VCaP (cell line): ENCODE data around the gene KRT77.

Source experiments
- H3K27ac ChIP-seq: fragments of 450-650 bp; 2 replicates; pipeline ENCODE4 v1.5.1; 2017
- TF ChIP-seq, protein P1 (sequence below): fragments of 450-650 bp; conservative IDR thresholded peaks from 2 replicates; pipeline ENCODE4 v1.5.1; 2017; ENCODE audit warnings: mild to moderate bottlenecking, moderate library complexity

Gene KRT77

DNA sequence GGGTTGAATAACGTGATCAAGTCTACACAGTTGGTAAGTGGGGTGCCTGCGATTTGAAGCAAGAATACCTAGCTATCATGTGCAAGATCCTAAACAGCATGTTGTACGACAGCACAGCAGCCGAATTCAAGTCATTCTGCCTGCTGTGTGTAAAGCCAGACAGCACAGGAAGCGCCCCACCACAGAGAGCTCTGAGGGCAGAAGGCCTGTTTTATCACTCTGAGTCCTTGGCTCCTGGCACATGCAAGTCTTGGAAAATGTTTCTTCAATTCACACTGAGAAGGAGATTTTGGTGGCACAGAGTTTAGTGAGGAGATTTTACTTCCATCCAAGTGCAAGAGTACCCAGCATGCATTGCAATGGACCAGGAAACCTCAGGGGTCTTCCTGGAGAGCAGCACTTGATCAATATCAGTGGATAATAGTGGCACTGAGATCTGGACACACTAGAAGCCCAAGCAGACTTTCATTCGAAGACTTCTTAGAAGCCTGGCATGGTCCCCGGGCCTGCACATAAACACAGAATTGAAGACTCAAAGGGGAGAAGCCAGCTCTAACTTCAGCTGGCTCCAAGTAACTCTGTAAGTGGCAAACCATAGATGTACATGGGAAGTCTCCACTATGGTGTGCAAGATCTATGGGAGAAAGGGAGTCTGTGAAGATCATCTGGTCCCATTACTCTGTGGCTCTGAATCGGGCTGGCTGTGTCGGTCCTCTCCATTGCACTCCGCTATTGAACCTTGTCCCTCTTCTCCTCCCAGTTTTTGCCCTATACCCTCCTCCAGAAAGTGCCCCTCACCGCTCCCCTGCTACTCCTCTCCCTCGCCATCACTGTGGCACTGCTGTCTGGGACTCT lies 21.6 kb downstream of the KRT77 start:
- TF ChIP-seq, protein P1, sequence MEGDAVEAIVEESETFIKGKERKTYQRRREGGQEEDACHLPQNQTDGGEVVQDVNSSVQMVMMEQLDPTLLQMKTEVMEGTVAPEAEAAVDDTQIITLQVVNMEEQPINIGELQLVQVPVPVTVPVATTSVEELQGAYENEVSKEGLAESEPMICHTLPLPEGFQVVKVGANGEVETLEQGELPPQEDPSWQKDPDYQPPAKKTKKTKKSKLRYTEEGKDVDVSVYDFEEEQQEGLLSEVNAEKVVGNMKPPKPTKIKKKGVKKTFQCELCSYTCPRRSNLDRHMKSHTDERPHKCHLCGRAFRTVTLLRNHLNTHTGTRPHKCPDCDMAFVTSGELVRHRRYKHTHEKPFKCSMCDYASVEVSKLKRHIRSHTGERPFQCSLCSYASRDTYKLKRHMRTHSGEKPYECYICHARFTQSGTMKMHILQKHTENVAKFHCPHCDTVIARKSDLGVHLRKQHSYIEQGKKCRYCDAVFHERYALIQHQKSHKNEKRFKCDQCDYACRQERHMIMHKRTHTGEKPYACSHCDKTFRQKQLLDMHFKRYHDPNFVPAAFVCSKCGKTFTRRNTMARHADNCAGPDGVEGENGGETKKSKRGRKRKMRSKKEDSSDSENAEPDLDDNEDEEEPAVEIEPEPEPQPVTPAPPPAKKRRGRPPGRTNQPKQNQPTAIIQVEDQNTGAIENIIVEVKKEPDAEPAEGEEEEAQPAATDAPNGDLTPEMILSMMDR, result no peak
- H3K27ac ChIP-seq, result no peak overlapping the region; the same call in 1 of the 2 replicates

DNA sequence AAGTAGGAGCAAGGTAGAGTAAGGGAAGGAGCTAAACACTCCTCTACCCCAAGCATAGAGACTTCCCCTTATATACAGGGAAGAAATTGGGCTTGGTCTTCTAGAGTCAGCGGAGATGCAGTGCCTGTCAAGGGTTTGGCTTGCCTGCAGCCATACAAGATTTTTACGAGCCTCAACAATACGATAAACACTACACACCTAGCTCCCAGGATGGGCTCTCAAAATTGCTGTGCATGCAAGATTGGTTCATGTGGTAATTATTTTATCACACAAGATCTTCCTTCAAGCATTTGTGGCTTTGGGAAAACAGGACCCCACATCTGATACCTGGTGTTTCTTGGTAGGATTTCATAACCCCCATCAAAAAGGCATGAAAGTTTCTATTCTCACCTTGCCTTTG lies 23.0 kb downstream of the KRT77 start, which contains the start of gene KRT1:
KRT1 (minus strand) TSS at position 45 of the 400 bp plus-strand sequence. CDS start 59 bp downstream, outside the sequence.
- TF ChIP-seq, protein P1, result no peak
- no peak within 1 kb of the TSS for H3K27ac ChIP-seq

DNA sequence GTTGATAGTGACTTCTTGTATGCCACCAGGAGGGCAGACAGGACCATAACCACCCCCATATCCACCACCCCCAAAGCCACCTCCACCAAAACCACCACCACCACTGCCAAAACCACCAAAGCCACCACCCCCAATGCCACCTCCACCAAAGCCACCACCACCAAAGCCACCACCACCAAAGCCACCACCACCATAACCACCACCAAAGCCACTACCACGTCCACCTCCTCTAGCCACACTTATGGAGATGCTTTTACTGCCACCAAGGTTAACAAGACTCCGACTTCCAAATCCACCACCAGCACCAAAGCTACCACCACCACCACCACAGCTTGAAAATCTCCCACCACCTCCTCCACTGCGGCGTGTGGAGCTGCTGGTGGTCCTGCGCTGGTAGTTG lies 23.4 kb downstream of the KRT77 start:
- H3K27ac ChIP-seq, result no peak overlapping the region
- TF ChIP-seq, protein P1, result no peak

DNA sequence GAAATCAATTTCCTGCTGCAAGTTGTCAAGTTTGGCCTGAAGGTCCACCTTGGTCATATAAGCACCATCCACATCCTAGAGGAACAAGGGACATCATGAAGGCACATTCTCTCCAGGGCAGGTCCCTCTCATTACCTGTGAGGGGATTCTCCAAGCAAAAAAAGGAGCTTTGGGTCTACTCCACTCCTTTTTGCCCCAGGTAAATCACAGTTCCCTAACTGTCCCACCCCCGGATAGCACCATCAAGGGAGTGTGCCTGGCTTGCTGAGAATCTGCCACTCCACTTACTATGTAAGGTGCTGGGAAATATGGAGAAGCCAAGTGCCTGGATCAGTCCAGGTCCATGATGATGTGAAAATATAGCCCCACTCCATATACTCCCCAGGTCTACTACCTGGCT lies 25.7 kb downstream of the KRT77 start:
- TF ChIP-seq, protein P1, result no peak
- no peak overlapping the region for H3K27ac ChIP-seq

DNA sequence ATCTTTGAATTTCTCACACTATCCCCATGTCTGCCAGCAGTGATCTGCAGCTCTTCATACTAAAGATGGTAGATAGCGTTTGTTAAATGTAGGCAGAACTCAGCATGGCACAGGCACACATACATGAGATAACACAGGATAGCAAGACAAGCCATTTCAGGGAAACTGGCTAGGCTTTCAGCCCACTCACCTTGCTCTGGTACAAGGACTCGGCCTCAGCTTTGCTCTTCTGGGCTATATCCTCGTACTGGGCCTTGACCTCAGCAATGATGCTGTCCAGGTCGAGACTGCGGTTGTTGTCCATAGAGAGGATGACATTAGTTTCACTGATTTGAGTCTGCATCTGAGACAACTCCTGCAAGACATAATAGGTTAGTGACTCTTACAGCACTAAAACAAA lies 26.2 kb downstream of the KRT77 start:
- TF ChIP-seq, protein P1, result no peak
- no peak overlapping the region for H3K27ac ChIP-seq

DNA sequence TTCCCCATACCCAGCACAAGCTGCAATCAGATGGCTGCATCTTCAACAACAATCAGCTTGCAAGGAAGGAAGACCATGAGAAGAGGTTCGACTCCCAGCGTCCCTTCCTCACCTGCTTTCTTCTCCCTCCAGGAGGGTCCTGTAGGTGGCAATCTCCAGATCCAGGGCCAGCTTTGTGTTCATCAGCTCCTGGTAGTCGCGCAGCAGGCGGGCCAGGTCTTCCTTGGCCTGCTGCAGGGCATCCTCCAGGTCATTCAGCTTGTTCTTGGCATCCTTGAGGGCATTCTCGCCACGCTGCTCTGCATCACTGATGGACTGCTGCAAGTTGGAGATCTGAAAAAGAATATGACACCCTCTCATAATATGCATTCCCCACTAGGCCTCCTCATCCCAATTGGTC lies 27.2 kb downstream of the KRT77 start:
- TF ChIP-seq, protein P1, result no peak
- H3K27ac ChIP-seq, result no peak overlapping the region

DNA sequence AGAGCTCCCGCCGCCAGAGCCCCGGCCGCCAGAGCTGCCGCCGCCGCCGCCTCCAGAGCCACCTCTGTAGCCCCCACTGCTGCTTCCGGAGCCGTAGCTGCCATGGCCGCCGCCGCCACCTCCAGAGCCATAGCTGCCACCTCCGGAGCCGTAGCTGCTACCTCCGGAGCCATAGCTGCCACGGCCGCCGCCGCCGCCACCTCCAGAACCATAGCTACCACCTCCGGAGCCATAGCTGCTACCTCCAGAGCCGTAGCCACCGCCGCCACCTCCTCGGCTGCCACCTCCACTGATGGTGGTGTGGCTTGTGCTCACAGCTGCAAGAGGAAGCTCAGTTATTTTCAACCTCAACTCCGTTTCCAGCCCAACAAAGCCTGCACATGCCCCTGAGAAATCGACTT lies 28.0 kb downstream of the KRT77 start:
- TF ChIP-seq, protein P1, result no peak

More for the DNA sequence above, 28.0 kb downstream of the KRT77 start:
- H3K27ac ChIP-seq, result no peak overlapping the region
